Gastrocnemius medialis (tissue), 4 donors: ENCODE results near the gene SYT17.

Experiments
- POLR2A ChIP-seq, 2 donors: fragments of 450-650 bp; IDR thresholded peaks; one replicate each; pipeline ENCODE4 v1.6.1; 2017; ENCODE audit warnings: antibody characterized with exemption in 2 of 2, mild to moderate bottlenecking in 2 of 2, moderate library complexity in 2 of 2
- TF ChIP-seq, protein P1 (sequence below), 5 experiments: fragments of 450-650 bp in 3 of 5; fragments of 200-600 bp in 2 of 5; sonication (generic) in 2 of 5; IDR thresholded peaks in 4 of 5; conservative IDR thresholded peaks in 1 of 5; 1 replicate in 4 of 5; 2 replicates in 1 of 5; pipeline ENCODE4 v1.5.1; 2016 to 2019; ENCODE audit warnings: antibody characterized with exemption in 5 of 5, mild to moderate bottlenecking in 3 of 5, moderate library complexity in 3 of 5

- TF ChIP-seq, protein P1, sequence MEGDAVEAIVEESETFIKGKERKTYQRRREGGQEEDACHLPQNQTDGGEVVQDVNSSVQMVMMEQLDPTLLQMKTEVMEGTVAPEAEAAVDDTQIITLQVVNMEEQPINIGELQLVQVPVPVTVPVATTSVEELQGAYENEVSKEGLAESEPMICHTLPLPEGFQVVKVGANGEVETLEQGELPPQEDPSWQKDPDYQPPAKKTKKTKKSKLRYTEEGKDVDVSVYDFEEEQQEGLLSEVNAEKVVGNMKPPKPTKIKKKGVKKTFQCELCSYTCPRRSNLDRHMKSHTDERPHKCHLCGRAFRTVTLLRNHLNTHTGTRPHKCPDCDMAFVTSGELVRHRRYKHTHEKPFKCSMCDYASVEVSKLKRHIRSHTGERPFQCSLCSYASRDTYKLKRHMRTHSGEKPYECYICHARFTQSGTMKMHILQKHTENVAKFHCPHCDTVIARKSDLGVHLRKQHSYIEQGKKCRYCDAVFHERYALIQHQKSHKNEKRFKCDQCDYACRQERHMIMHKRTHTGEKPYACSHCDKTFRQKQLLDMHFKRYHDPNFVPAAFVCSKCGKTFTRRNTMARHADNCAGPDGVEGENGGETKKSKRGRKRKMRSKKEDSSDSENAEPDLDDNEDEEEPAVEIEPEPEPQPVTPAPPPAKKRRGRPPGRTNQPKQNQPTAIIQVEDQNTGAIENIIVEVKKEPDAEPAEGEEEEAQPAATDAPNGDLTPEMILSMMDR (IDR thresholded peaks at IDR 0.05 in 4 of 5, conservative IDR thresholded peaks at IDR 0.05 in 1 of 5), result no peak
- TF ChIP-seq POLR2A (IDR thresholded peaks at IDR 0.05), result no peak
Measured at GRCh38 chr16:19147126-19147525, 20.9 kb upstream of the SYT17 start.
